PC-3 (cell line): ENCODE results near the gene ALG14. TPM values are rescaled to one million over a fixed set of nuclear protein-coding genes. Genes with fewer than 3 reads are reported as not detected.

Source experiments
- ATAC-seq: fragments of 200-7000 bp; cut with Tn5 transposase; 2 replicates; pipeline ENCODE4 v1.9.1; 2020; ENCODE audit warnings: mild to moderate bottlenecking, moderate library complexity
- BruUV-seq: library from RNA; stranded (reverse); fragments of 400-500 nt; replicated peaks from 2 replicates; lab custom pipeline; 2021; lab: Mats Ljungman, UMichigan
- CTCF ChIA-PET: fragments of 300-600 bp; sonication (Branson Sonifier 250); formaldehyde crosslinking; loops from one replicate; lab custom pipeline; 2022; ENCODE audit warnings: antibody characterized with exemption; lab: Charles Lee
- POLR2A ChIA-PET: fragments of 300-600 bp; sonication (Branson Sonifier 250); formaldehyde crosslinking; loops from one replicate; lab custom pipeline; 2022; ENCODE audit warnings: antibody characterized with exemption; ENCODE audit not compliant: unreplicated experiment; lab: Charles Lee
- DNase-seq: peaks from one replicate; pipeline ENCODE4 v3.0.0-alpha.2; 2015
- H2AFZ ChIP-seq: fragments of 300-600 bp; sonication (generic); 2 replicates; pipeline ENCODE4 v1.6.0; 2016; ENCODE audit warnings: antibody characterized with exemption, low read length
- H3F3A ChIP-seq: fragments of 300-600 bp; sonication (generic); one replicate; pipeline ENCODE4 v1.6.0; 2017; ENCODE audit warnings: antibody characterized with exemption, low read length, control low read depth, mild to moderate bottlenecking; ENCODE audit not compliant: unreplicated experiment
- H3K27ac ChIP-seq: fragments of 300-600 bp; sonication (generic); 2 replicates; pipeline ENCODE4 v1.5.1; 2016; ENCODE audit warnings: mild to moderate bottlenecking, low read length
- H3K27me3 ChIP-seq: fragments of 300-600 bp; sonication (generic); 2 replicates; pipeline ENCODE4 v1.6.1; 2016; ENCODE audit warnings: low read length, mixed read lengths
- H3K36me3 ChIP-seq: fragments of 300-600 bp; sonication (generic); 2 replicates; pipeline ENCODE4 v1.6.1; 2016; ENCODE audit warnings: low read depth, mixed run types, low read length, mixed read lengths
- H3K4me1 ChIP-seq: fragments of 300-600 bp; sonication (generic); 2 replicates; pipeline ENCODE4 v1.5.1; 2016; ENCODE audit warnings: low read length; ENCODE audit not compliant: insufficient read depth
- H3K4me2 ChIP-seq: fragments of 300-600 bp; sonication (generic); 2 replicates; pipeline ENCODE4 v1.6.0; 2016; ENCODE audit warnings: low read length
- H3K4me3 ChIP-seq: fragments of 300-600 bp; sonication (generic); 2 replicates; pipeline ENCODE4 v1.5.1; 2016; ENCODE audit warnings: mild to moderate bottlenecking, low read length, mixed read lengths
- H3K79me2 ChIP-seq: fragments of 300-600 bp; sonication (generic); 2 replicates; pipeline ENCODE4 v1.6.1; 2017; ENCODE audit warnings: low read length, mixed read lengths
- H3K9ac ChIP-seq: fragments of 300-600 bp; sonication (generic); 2 replicates; pipeline ENCODE4 v1.6.0; 2016; ENCODE audit warnings: mild to moderate bottlenecking, low read length
- H3K9me2 ChIP-seq: fragments of 300-600 bp; sonication (generic); replicated peaks from 2 replicates; pipeline ENCODE4 v1.6.1; 2016; ENCODE audit warnings: mixed run types, low read length, mixed read lengths
- H3K9me3 ChIP-seq: fragments of 300-600 bp; sonication (generic); 2 replicates; pipeline ENCODE4 v1.6.1; 2016; ENCODE audit warnings: low read length, mixed read lengths
- H4K20me1 ChIP-seq: fragments of 300-600 bp; sonication (generic); 2 replicates; pipeline ENCODE4 v1.6.1; 2016; ENCODE audit warnings: low read length, mixed read lengths
- EZH2 ChIP-seq: fragments of 300-600 bp; sonication (generic); IDR thresholded peaks from one replicate; pipeline ENCODE4 v1.6.1; 2017; ENCODE audit warnings: antibody characterized with exemption, mild to moderate bottlenecking, low read length; ENCODE audit not compliant: unreplicated experiment
- EZH2phosphoT487 ChIP-seq: fragments of 300-600 bp; sonication (generic); IDR thresholded peaks from 2 replicates; pipeline ENCODE4 v1.6.1; 2018; ENCODE audit warnings: mild to moderate bottlenecking, antibody characterized with exemption, low read length, borderline replicate concordance
- intact Hi-C: fragments of 100-400 bp; cut with micrococcal nuclease; formaldehyde crosslinking; loops from 2 replicates; pipeline ENCODE4 v1.9.0; 2023
- total RNA-seq: library from RNA; depleted of rRNA; stranded (reverse); fragments of >200 nt; gene quantifications from 2 replicates; pipeline ENCODE4 v1.2.3, GENCODE V29; 2014
- TF ChIP-seq, protein P1 (sequence below): fragments of 300-600 bp; sonication (generic); conservative IDR thresholded peaks from 2 replicates; pipeline ENCODE4 v1.5.1; 2017; ENCODE audit warnings: antibody characterized with exemption, low read depth, mild to moderate bottlenecking, low read length

The ALG14 gene
- total RNA-seq, 1 experiment from 2014 or later: 3.4 TPM

DNA sequence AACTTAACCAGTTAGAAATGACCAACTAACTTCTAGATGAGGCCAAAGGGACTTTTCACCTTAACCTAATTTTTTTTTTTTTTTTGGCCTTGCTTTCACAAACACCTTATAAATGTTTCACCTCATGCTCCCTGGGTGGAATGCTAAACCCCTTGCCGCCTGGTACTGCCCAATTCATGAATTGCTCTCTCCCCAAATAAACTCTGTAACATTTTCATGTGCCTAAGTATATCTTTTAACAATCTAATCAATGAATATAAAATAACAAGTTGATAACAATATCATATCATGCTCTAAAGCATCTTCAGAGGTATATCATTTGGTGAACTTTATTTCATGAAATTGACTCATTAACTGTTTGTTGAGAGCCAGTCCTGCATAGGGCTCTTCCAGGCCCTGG, 134.9 kb downstream of the ALG14 start:
- TF ChIP-seq, protein P1, sequence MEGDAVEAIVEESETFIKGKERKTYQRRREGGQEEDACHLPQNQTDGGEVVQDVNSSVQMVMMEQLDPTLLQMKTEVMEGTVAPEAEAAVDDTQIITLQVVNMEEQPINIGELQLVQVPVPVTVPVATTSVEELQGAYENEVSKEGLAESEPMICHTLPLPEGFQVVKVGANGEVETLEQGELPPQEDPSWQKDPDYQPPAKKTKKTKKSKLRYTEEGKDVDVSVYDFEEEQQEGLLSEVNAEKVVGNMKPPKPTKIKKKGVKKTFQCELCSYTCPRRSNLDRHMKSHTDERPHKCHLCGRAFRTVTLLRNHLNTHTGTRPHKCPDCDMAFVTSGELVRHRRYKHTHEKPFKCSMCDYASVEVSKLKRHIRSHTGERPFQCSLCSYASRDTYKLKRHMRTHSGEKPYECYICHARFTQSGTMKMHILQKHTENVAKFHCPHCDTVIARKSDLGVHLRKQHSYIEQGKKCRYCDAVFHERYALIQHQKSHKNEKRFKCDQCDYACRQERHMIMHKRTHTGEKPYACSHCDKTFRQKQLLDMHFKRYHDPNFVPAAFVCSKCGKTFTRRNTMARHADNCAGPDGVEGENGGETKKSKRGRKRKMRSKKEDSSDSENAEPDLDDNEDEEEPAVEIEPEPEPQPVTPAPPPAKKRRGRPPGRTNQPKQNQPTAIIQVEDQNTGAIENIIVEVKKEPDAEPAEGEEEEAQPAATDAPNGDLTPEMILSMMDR: no peak
- TF ChIP-seq EZH2 (no peak), EZH2phosphoT487 (no peak)
- Histone ChIP-seq H3K9me3 (no peaks in the 10 kb centered on the region), H3K79me2 (no peaks in the 10 kb centered on the region), H3K4me3 (no peak overlapping the region), H3K4me1 (peaks cover 14% of the 10 kb centered on the region), H3K4me2 (no peak overlapping the region), H4K20me1 (no peaks in the 10 kb centered on the region), H3K36me3 (no peaks in the 10 kb centered on the region), H3K27me3 (no peaks in the 10 kb centered on the region), H3K9me2 (no peaks in the 10 kb centered on the region), H3K9ac (no peak overlapping the region), H3K27ac (no peak overlapping the region), H3F3A (no peaks in the 10 kb centered on the region), H2AFZ (no peak overlapping the region)
- ChIA-PET POLR2A (no interaction called here), CTCF (no interaction called here)
- intact Hi-C loops: loop anchor here (5.0 kb wide), 1 partner anchor 44 kb away; no protein-coding TSS in a partner anchor
- no peak for DNase-seq
- no TSS peak for BruUV-seq
- ATAC-seq: no peak

DNA sequence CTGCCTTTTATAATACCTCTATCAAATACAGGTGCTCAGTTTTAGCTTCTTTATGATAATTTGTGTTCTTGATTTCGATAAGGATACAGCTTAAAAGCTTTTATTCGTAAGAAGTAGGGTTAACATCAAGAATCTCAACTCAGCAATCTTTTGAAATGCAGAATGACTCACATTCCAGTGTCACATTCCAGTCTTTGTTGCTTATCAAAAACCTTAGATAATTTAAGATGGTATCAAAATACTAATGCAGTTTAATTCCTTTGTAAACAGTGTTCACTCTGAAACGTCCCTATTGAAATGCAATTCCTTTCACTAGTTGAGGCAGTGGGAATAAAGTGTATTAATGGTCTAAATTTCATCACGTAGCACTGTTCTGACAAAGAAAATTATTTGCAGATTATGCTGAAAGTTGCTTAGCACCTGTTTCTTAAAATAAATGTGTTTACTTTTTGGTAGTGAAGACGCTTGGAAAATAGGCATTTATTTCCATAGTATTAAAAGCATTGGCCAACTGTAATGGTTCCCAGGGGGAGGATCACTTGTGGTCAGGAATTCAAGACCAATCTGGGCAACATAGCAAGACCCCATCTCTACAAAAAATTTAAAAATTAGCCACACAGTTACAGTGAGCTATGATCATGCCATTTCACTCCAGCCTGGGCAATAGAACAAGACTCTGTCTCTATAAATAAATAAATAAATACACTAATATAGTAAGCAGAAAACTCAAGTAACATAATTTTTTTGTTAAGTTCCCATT, 135.7 kb downstream of the ALG14 start:
- H3K36me3 ChIP-seq: no peaks in the 10 kb centered on the region
- DNase-seq (no peak), ATAC-seq (no peak)
- no peaks in the 10 kb centered on the region for H3K79me2 ChIP-seq
- no peak for TF ChIP-seq EZH2
- H3K4me2 ChIP-seq: no peak overlapping the region
- H3F3A ChIP-seq: no peaks in the 10 kb centered on the region
- H3K27me3 ChIP-seq: no peaks in the 10 kb centered on the region
- no peaks in the 10 kb centered on the region for H4K20me1 ChIP-seq
- intact Hi-C loops: loop anchor here (5.0 kb wide), 1 partner anchor 45 kb away; no protein-coding TSS in a partner anchor
- no peak overlapping the region for H3K4me3 ChIP-seq
- H3K4me1 ChIP-seq: peaks cover 7% of the 10 kb centered on the region; the same call in 1 of the 2 replicates
- CTCF ChIA-PET: no interaction called here
- no peaks in the 10 kb centered on the region for H3K9me2 ChIP-seq
- BruUV-seq: no TSS peak
- H3K9ac ChIP-seq: no peak overlapping the region
- POLR2A ChIA-PET: no interaction called here
- H2AFZ ChIP-seq: no peak overlapping the region
- no peak overlapping the region for H3K27ac ChIP-seq
- H3K9me3 ChIP-seq: no peaks in the 10 kb centered on the region

DNA sequence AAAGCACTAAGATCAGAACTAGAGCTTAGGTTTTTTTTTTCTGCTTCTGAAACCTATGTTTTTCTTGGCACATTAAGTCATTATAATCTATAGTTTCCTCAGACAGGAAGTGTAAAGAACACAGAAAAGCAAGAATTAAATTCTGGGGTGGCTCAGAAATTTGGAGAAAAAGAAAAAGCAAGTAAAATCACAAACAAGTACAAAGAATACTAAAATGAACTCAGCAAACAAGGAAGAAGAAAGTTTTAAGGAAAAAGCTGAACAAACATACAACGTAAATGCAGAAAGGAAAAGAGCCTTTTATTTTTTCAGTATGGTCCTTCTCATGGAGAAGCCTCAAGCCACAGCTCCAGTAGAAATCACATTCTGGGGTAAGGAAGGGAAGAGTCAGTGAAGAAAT, 137.3 kb downstream of the ALG14 start:
- Histone ChIP-seq H3K9me2 (no peaks in the 10 kb centered on the region), H2AFZ (no peak overlapping the region), H4K20me1 (no peaks in the 10 kb centered on the region), H3K4me2 (no peak overlapping the region), H3K27me3 (no peaks in the 10 kb centered on the region), H3K36me3 (no peaks in the 10 kb centered on the region), H3K4me1 (0 out of 2 replicates have a peak, but pooled peaks cover 4% of the 10 kb centered on the region), H3K4me3 (no peak overlapping the region), H3K9ac (no peak overlapping the region), H3K79me2 (no peaks in the 10 kb centered on the region), H3K9me3 (no peaks in the 10 kb centered on the region), H3K27ac (no peak overlapping the region), H3F3A (no peaks in the 10 kb centered on the region)
- DNase-seq (no peak), ATAC-seq (no peak)
- ChIA-PET CTCF (no interaction called here), POLR2A (no interaction called here)
- BruUV-seq: no TSS peak
- TF ChIP-seq EZH2: no peak
- TF ChIP-seq, protein P1: no peak
- TF ChIP-seq EZH2phosphoT487: no peak
- intact Hi-C loops: loop anchor here (5.0 kb wide), 1 partner anchor 47 kb away; no protein-coding TSS in a partner anchor
